A673 (cell line): ENCODE measurements around the gene OR5AC2. TPM values are rescaled to one million over a fixed set of nuclear protein-coding genes. Genes with fewer than 3 reads are reported as not detected.

Experiments
- BruUV-seq: library from RNA; stranded (reverse); fragments of 400-500 nt; replicated peaks from 2 replicates; lab custom pipeline; 2021; lab: Mats Ljungman, UMichigan
- CTCF ChIA-PET: fragments of 300-600 bp; sonication (Branson Sonifier 250); formaldehyde crosslinking; loops from one replicate; lab custom pipeline; 2022; ENCODE audit warnings: antibody characterized with exemption; lab: Charles Lee
- POLR2A ChIA-PET: fragments of 300-600 bp; sonication (Branson Sonifier 250); formaldehyde crosslinking; loops from one replicate; lab custom pipeline; 2022; ENCODE audit warnings: antibody characterized with exemption; ENCODE audit not compliant: low non-redundant PET; lab: Charles Lee
- DNase-seq: peaks from one replicate; pipeline ENCODE4 v3.0.0-alpha.2; 2015; ENCODE audit warnings: low spot score
- H3K27ac ChIP-seq: fragments of 200-600 bp; sonication (generic); 2 replicates; pipeline ENCODE4 v1.5.1; 2016; ENCODE audit warnings: mixed run types, low read depth, mild to moderate bottlenecking, mixed read lengths, antibody characterized with exemption, low read length; ENCODE audit not compliant: poor library complexity, severe bottlenecking
- H3K27me3 ChIP-seq: fragments of 200-600 bp; sonication (generic); replicated peaks from 2 replicates; pipeline ENCODE4 v1.6.1; 2017; ENCODE audit warnings: mixed run types, low read depth, mild to moderate bottlenecking, mixed read lengths, antibody characterized with exemption, low read length; ENCODE audit not compliant: insufficient read depth, poor library complexity
- H3K36me3 ChIP-seq: fragments of 200-600 bp; sonication (generic); 2 replicates; pipeline ENCODE4 v1.6.1; 2016; ENCODE audit warnings: mixed run types, mild to moderate bottlenecking, mixed read lengths, antibody characterized with exemption, low read length; ENCODE audit not compliant: insufficient read depth, poor library complexity, severe bottlenecking
- H3K4me1 ChIP-seq: fragments of 200-600 bp; sonication (generic); 2 replicates; pipeline ENCODE4 v1.6.1; 2017; ENCODE audit warnings: mixed run types, mild to moderate bottlenecking, mixed read lengths, antibody characterized with exemption, low read length; ENCODE audit not compliant: insufficient read depth, poor library complexity, severe bottlenecking
- H3K4me3 ChIP-seq: fragments of 200-600 bp; sonication (generic); 2 replicates; pipeline ENCODE4 v1.5.1; 2016; ENCODE audit warnings: low read depth, mixed run types, mild to moderate bottlenecking, mixed read lengths, low read length; ENCODE audit not compliant: poor library complexity, severe bottlenecking
- H3K9me3 ChIP-seq: fragments of 200-600 bp; sonication (generic); 2 replicates; pipeline ENCODE4 v1.6.1; 2016; ENCODE audit warnings: mixed run types, low read depth, mild to moderate bottlenecking, mixed read lengths, antibody characterized with exemption, low read length; ENCODE audit not compliant: poor library complexity, severe bottlenecking
- EZH2 ChIP-seq: fragments of 200-600 bp; sonication (generic); IDR thresholded peaks from 2 replicates; pipeline ENCODE4 v1.6.1; 2017; ENCODE audit warnings: borderline replicate concordance, low read depth, mild to moderate bottlenecking, mixed read lengths, antibody characterized with exemption, low read length; ENCODE audit not compliant: poor library complexity, severe bottlenecking
- intact Hi-C: fragments of 100-400 bp; cut with micrococcal nuclease; formaldehyde crosslinking; loops from one replicate; pipeline ENCODE4 v1.10.0; 2022; ENCODE audit not compliant: unreplicated experiment
- total RNA-seq: library from RNA; stranded (reverse); gene quantifications from 2 replicates; pipeline ENCODE4 v1.2.3, GENCODE V29; 2021
- TF ChIP-seq, protein P1 (sequence below): fragments of 300-800, 200-600 bp; sonication (generic); conservative IDR thresholded peaks from 2 replicates; pipeline ENCODE4 v1.5.1; 2017; ENCODE audit warnings: low read depth, mild to moderate bottlenecking, antibody characterized with exemption, low read length, moderate library complexity, mixed read lengths

The OR5AC2 gene
- total RNA-seq, 1 experiment from 2014 or later, result not detected

DNA sequence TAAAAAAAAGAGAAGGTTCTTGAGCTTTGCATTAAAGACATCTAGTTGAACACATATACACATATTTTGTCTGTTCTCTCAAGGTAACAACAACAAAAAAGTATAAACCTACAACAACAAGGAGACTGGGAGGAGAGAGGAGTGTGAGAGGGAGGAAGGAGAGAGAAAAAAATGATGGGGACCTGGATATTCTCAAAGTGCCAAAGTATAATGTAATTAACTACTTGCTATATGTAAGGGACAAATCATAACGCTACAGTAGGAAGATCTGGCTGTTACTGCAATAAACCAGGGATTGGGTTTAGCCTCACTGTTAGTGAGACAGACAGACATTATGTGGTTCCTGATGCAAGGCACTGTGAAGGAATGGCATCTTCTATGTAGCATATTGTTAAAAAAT, 37.7 kb upstream of the OR5AC2 start:
- no peak for DNase-seq
- Histone ChIP-seq H3K27ac (no peak overlapping the region), H3K4me3 (no peak overlapping the region), H3K36me3 (no peaks in the 10 kb centered on the region), H3K27me3 (peaks cover 32% of the 10 kb centered on the region), H3K4me1 (no peaks in the 10 kb centered on the region), H3K9me3 (no peaks in the 10 kb centered on the region)
- CTCF ChIA-PET, result no interaction called here
- no TSS peak for BruUV-seq
- POLR2A ChIA-PET, result no interaction called here
- TF ChIP-seq, protein P1, sequence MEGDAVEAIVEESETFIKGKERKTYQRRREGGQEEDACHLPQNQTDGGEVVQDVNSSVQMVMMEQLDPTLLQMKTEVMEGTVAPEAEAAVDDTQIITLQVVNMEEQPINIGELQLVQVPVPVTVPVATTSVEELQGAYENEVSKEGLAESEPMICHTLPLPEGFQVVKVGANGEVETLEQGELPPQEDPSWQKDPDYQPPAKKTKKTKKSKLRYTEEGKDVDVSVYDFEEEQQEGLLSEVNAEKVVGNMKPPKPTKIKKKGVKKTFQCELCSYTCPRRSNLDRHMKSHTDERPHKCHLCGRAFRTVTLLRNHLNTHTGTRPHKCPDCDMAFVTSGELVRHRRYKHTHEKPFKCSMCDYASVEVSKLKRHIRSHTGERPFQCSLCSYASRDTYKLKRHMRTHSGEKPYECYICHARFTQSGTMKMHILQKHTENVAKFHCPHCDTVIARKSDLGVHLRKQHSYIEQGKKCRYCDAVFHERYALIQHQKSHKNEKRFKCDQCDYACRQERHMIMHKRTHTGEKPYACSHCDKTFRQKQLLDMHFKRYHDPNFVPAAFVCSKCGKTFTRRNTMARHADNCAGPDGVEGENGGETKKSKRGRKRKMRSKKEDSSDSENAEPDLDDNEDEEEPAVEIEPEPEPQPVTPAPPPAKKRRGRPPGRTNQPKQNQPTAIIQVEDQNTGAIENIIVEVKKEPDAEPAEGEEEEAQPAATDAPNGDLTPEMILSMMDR, result no peak
- TF ChIP-seq EZH2, result no peak
- intact Hi-C loops, result no loop called here

- Histone ChIP-seq H3K36me3 (no peaks in the 10 kb centered on the region), H3K4me1 (no peaks in the 10 kb centered on the region), H3K27ac (no peak overlapping the region), H3K9me3 (no peaks in the 10 kb centered on the region), H3K4me3 (no peak overlapping the region), H3K27me3 (peaks cover 19% of the 10 kb centered on the region)
- CTCF ChIA-PET, result no interaction called here
- no peak for DNase-seq
- POLR2A ChIA-PET, result no interaction called here
- intact Hi-C loops, result no loop called here
- no peak for TF ChIP-seq EZH2
- TF ChIP-seq, protein P1, result no peak
- BruUV-seq, result no TSS peak
Measured at GRCh38 chr3:98056035-98056434, 30.9 kb upstream of the OR5AC2 start.

DNA sequence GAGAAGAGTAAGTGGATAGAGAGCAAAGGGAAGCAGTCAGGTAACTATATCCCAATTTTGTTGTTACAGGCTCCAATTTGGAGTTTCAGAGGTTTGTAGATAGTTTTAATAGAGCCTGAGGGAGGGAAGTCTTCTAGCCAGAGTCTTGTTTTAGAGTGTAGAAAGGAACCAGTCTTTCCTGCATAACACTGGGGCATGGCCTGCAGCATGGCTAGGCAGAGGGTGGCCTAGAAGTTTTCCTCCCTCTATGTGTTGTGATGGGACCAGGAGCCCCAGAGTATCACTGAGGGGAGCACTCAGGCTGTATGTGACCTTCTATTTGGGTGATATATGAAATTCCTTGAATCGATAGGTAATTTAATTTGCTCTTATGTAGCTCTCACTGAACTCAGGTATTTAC, 29.3 kb upstream of the OR5AC2 start:
- no peak overlapping the region for H3K4me3 ChIP-seq
- DNase-seq, result no peak
- BruUV-seq, result no TSS peak
- intact Hi-C loops, result no loop called here
- ChIA-PET CTCF (no interaction called here), POLR2A (no interaction called here)
- no peaks in the 10 kb centered on the region for H3K9me3 ChIP-seq
- TF ChIP-seq, protein P1, result no peak
- TF ChIP-seq EZH2, result no peak
- H3K4me1 ChIP-seq, result no peaks in the 10 kb centered on the region
- H3K27ac ChIP-seq, result no peak overlapping the region
- peaks cover 29% of the 10 kb centered on the region for H3K27me3 ChIP-seq
- H3K36me3 ChIP-seq, result no peaks in the 10 kb centered on the region
